K562 (cell line): Measurements from ENCODE around the gene JAKMIP1. TPM values are rescaled to one million over a fixed set of nuclear protein-coding genes. Genes with fewer than 3 reads are reported as not detected.

Experiments
- ATAC-seq: fragments of 200-7000 bp; cut with Tn5 transposase; 3 replicates; pipeline ENCODE4 v1.9.1; 2020; ENCODE audit warnings: moderate library complexity
- BruUV-seq: library from RNA; stranded (reverse); fragments of 400-500 nt; replicated peaks from 2 replicates; lab custom pipeline; 2021; lab: Mats Ljungman, UMichigan
- CTCF ChIA-PET: fragments of 300-600 bp; formaldehyde crosslinking; extraction: SDS; loops from one replicate; lab custom pipeline; 2021; ENCODE audit warnings: low intra/inter-chr PET ratio; lab: Yijun Ruan, JAX
- POLR2A ChIA-PET: fragments of 300-600, 350-650 bp; sonication (Branson Sonifier 250); formaldehyde crosslinking; extraction: SDS; loops from one replicate; lab custom pipeline; 2021; ENCODE audit warnings: antibody characterized with exemption, inconsistent platforms; lab: Yijun Ruan, JAX
- DNase-seq, 4 experiments: peaks; one replicate each; pipeline versions ENCODE4 v3.0.0 to v3.0.0-alpha.2; 2011 to 2018; ENCODE audit warnings: low spot score in 3 of 4, mixed read lengths in 3 of 4; ENCODE audit errors: extremely low read depth in 1 of 4
- FAIRE-seq: peaks from 2 replicates; lab custom pipeline; 2011; peaks lifted over from hg19 to GRCh38; lab: Jason Lieb, UNC
- H2AFZ ChIP-seq: 2 replicates; pipeline ENCODE4 v1.6.0; 2011; ENCODE audit warnings: low read depth, low read length, control low read depth, inconsistent platforms
- H3K27ac ChIP-seq: fragments of 200-600 bp; 3 replicates; pipeline ENCODE4 v1.8.0; 2011; ENCODE audit warnings: low read depth, mild to moderate bottlenecking, control low read depth, inconsistent platforms, low read length, moderate library complexity, mixed read lengths; ENCODE audit errors: extremely low read depth
- H3K27me3 ChIP-seq, 2 experiments: fragments of 300-600 bp in 1 of 2; 2 replicates in 1 of 2; 3 replicates in 1 of 2; pipeline versions ENCODE4 v1.6.0 to v1.8.0; 2011; ENCODE audit warnings: inconsistent platforms in 2 of 2, low read length in 2 of 2, mild to moderate bottlenecking in 1 of 2, mixed read lengths in 1 of 2, moderate library complexity in 1 of 2; ENCODE audit not compliant: control insufficient read depth in 2 of 2, insufficient read depth in 2 of 2
- H3K36me3 ChIP-seq: fragments of 300-600 bp; 3 replicates; pipeline ENCODE4 v1.8.0; 2011; ENCODE audit warnings: mild to moderate bottlenecking, low read length, inconsistent platforms; ENCODE audit not compliant: control insufficient read depth, insufficient read depth
- H3K4me1 ChIP-seq, 2 experiments: fragments of 200-600 bp in 1 of 2; replicated peaks in 1 of 2; 2 replicates in 1 of 2; 3 replicates in 1 of 2; pipeline versions ENCODE4 v1.5.1 to v1.8.0; 2011; ENCODE audit warnings: inconsistent platforms in 2 of 2, low read length in 2 of 2, mild to moderate bottlenecking in 1 of 2, mixed read lengths in 1 of 2, moderate library complexity in 1 of 2; ENCODE audit not compliant: control insufficient read depth in 2 of 2, insufficient read depth in 2 of 2
- H3K4me2 ChIP-seq: 2 replicates; pipeline ENCODE4 v1.6.1; 2011; ENCODE audit warnings: low read length, control low read depth, inconsistent platforms, mixed read lengths; ENCODE audit not compliant: insufficient read depth
- H3K4me3 ChIP-seq: fragments of 200-600 bp; sonication (generic), shearing (Covaris generic); 2 replicates; pipeline ENCODE4 v1.5.1; 2016; ENCODE audit warnings: control low read depth, inconsistent platforms
- H3K79me2 ChIP-seq: fragments of 200-600 bp; 3 replicates; pipeline ENCODE4 v1.8.0; 2011; ENCODE audit warnings: low read length, inconsistent platforms; ENCODE audit not compliant: control insufficient read depth, insufficient read depth
- H3K9ac ChIP-seq, 2 experiments: 2 replicates each; pipeline versions ENCODE4 v1.6.0 to v1.6.1; 2011; ENCODE audit warnings: low read depth in 2 of 2, low read length in 2 of 2, control low read depth in 1 of 2, inconsistent platforms in 1 of 2, mild to moderate bottlenecking in 1 of 2, mixed read lengths in 1 of 2; ENCODE audit not compliant: insufficient read depth in 1 of 2
- H3K9me1 ChIP-seq: one replicate; pipeline ENCODE4 v1.6.0; 2011; ENCODE audit warnings: inconsistent platforms, mild to moderate bottlenecking, low read length, moderate library complexity; ENCODE audit not compliant: control insufficient read depth, insufficient read depth
- H3K9me3 ChIP-seq: replicated peaks from 2 replicates; pipeline ENCODE4 v1.5.1; 2011; ENCODE audit warnings: low read depth, low read length, inconsistent platforms; ENCODE audit not compliant: control insufficient read depth, insufficient read depth
- H4K20me1 ChIP-seq: replicated peaks from 2 replicates; pipeline ENCODE4 v1.6.1; 2011; ENCODE audit warnings: low read length, inconsistent platforms, mixed read lengths; ENCODE audit not compliant: control insufficient read depth, insufficient read depth
- KLF1 ChIP-seq: fragments of 450-650 bp; IDR thresholded peaks from 2 replicates; pipeline ENCODE4 v1.6.1; 2016; ENCODE audit warnings: missing genetic modification characterization, missing compliant biosample characterization
- RBFOX2 ChIP-seq: fragments of 200-400 bp; formaldehyde crosslinking; IDR thresholded peaks from 2 replicates; pipeline ENCODE4 v1.6.1; 2017; ENCODE audit warnings: low read depth, mild to moderate bottlenecking, low read length, moderate library complexity
- SMAD3 ChIP-seq: fragments of 450-650 bp; formaldehyde crosslinking; conservative IDR thresholded peaks from 2 replicates; pipeline ENCODE4 v1.4.0; 2020; ENCODE audit warnings: mild to moderate bottlenecking
- TSHZ1 ChIP-seq: fragments of 250-450 bp; sonication (Bioruptor Pico); IDR thresholded peaks from 2 replicates; pipeline ENCODE4 v1.4.0; 2020; ENCODE audit warnings: mild to moderate bottlenecking, moderate library complexity
- ZNF24 ChIP-seq: fragments of 450-650 bp; IDR thresholded peaks from 2 replicates; pipeline ENCODE4 v1.6.1; 2016
- ZNF316 ChIP-seq: fragments of 450-650 bp; IDR thresholded peaks from 2 replicates; pipeline ENCODE4 v1.6.1; 2016
- ZNF512 ChIP-seq: IDR thresholded peaks from 2 replicates; pipeline ENCODE4 v1.6.1; 2016; ENCODE audit warnings: missing genetic modification characterization, missing compliant biosample characterization
- WGBS: fragments of 100-300 bp; shearing (Covaris generic); methylation state at CpG from one replicate; pipeline ENCODE4 v1.1.6; 2016; ENCODE audit warnings: low coverage, mixed read lengths; ENCODE audit not compliant: insufficient coverage; ENCODE audit errors: missing lambda C conversion rate; 5-methylcytosine and 5-hydroxymethylcytosine counted together
- in situ Hi-C: fragments of 300-500 bp; cut with MboI; formaldehyde crosslinking; loops from 4 replicates; pipeline ENCODE4 v1.15.0; 2018; ENCODE audit warnings: inconsistent platforms, mixed read lengths
- intact Hi-C: fragments of 100-400 bp; cut with micrococcal nuclease; formaldehyde crosslinking; loops from 2 replicates; pipeline ENCODE4 v1.14.2; 2022
- polyA plus RNA-seq, 8 experiments: library from polyadenylated mRNA; depleted of rRNA in 4 of 8; stranded (reverse) in 5 of 8; unstranded in 3 of 8; fragments of >200 nt; fragmentation: Nextera tagmentation in 2 of 8; fragmentation: Illumina TruSeq in 1 of 8; extraction: Ambion mirVana in 2 of 8; extraction: Trizol in 1 of 8; gene quantifications; 2 replicates each; pipeline versions ENCODE4 v1.2.1 to v1.2.3, GENCODE V29; 2011 to 2014; ENCODE audit warnings: inconsistent platforms in 1 of 8, missing spikeins in 1 of 8
- total RNA-seq, 7 experiments: library from RNA; depleted of rRNA in 6 of 7; stranded (reverse); fragments of >200 nt in 6 of 7; fragmentation: Illumina TruSeq in 2 of 7; extraction: Trizol in 2 of 7; gene quantifications; 2 replicates each; pipeline versions ENCODE4 v1.2.1 to v1.2.3, GENCODE V29; 2011 to 2021; ENCODE audit warnings: low replicate concordance in 1 of 7

The JAKMIP1 gene
- total and polyA plus RNA-seq, 9 of the 15 experiments (the other 6 are each of a cell fraction or from before 2014, with no cell fraction given): not detected

- Histone ChIP-seq H4K20me1 (no peaks in the 10 kb centered on the region), H3K9ac (no peak overlapping the region), H3K4me2 (no peak overlapping the region), H3K79me2 (no peaks in the 10 kb centered on the region), H3K4me1 (peaks cover 0 to 5% of the 10 kb centered on the region in 2 experiments; a peak in 2 of 5 replicates), H3K36me3 (no peaks in the 10 kb centered on the region), H3K4me3 (no peak overlapping the region), H3K9me3 (no peaks in the 10 kb centered on the region), H3K9me1 (no peaks in the 10 kb centered on the region), H3K27ac (no peak overlapping the region), H2AFZ (no peak overlapping the region), H3K27me3 (peaks cover 0 to 8% of the 10 kb centered on the region in 2 experiments; a peak in 1 of 5 replicates)
- FAIRE-seq (no peak), ATAC-seq (no peak), DNase-seq (no peak)
- WGBS: 0% methylated on average over 4 of the region's 4 CpGs
- CTCF ChIA-PET: no interaction called here
- in situ Hi-C loops (no loop called here), intact Hi-C loops (no loop called here)
- POLR2A ChIA-PET: interaction anchor here (0.6 to 1.1 kb wide), 2 partner anchors 14 to 436 kb away, joined by 3 read pairs; no protein-coding TSS in a partner anchor
- BruUV-seq: no TSS peak
- TF ChIP-seq ZNF512 (no peak), RBFOX2 (no peak), ZNF316 (no peak), KLF1 (no peak), TSHZ1 (no peak), SMAD3 (no peak), ZNF24 (no peak)
Measured at GRCh38 chr4:6205567-6205931, 5.2 kb upstream of the JAKMIP1 start.
